CD4-positive, alpha-beta T cell treated with Interleukin-15 for 1 hour (primary cell): Measurements from ENCODE around the gene ZNF507.

ENCODE experiments used
- DNase-seq: peaks from one replicate; pipeline ENCODE4 v3.0.0-alpha.2; 2020

The ZNF507 gene

GRCh38 chr19:32345261-32346207 lies at the start of gene ZNF507:
Gene ZNF507, plus strand, starts transcription at chr19:32345610. Its CDS starts 7,221 bp downstream, at chr19:32352831.
- peak; percentile 77 for DNase-seq

GRCh38 chr19:32296694-32297093 lies 48.7 kb upstream of the ZNF507 start:
- no peak for DNase-seq

- DNase-seq = no peak
Observed at GRCh38 chr19:32302778-32303177, 42.6 kb upstream of the ZNF507 start.

- no peak for DNase-seq
Observed at GRCh38 chr19:32303193-32303592, 42.2 kb upstream of the ZNF507 start.

- no peak for DNase-seq
Observed at GRCh38 chr19:32307591-32307990, 37.8 kb upstream of the ZNF507 start.

- no peak for DNase-seq
Observed at GRCh38 chr19:32308431-32309077, 36.9 kb upstream of the ZNF507 start.

GRCh38 chr19:32309711-32310390 lies 35.6 kb upstream of the ZNF507 start:
- no peak for DNase-seq

GRCh38 chr19:32311371-32311770 lies 34.0 kb upstream of the ZNF507 start:
- DNase-seq = no peak

GRCh38 chr19:32313569-32314265 lies 31.7 kb upstream of the ZNF507 start:
- no peak for DNase-seq

GRCh38 chr19:32316034-32316433 lies 29.4 kb upstream of the ZNF507 start:
- DNase-seq = no peak

GRCh38 chr19:32317086-32317485 lies 28.3 kb upstream of the ZNF507 start:
- DNase-seq = no peak

- no peak for DNase-seq
Observed at GRCh38 chr19:32318884-32319520, 26.4 kb upstream of the ZNF507 start.

GRCh38 chr19:32322541-32322940 lies 22.9 kb upstream of the ZNF507 start:
- no peak for DNase-seq

GRCh38 chr19:32324631-32325285 lies 20.7 kb upstream of the ZNF507 start:
- no peak for DNase-seq

- no peak for DNase-seq
Observed at GRCh38 chr19:32330213-32330857, 15.1 kb upstream of the ZNF507 start.

- DNase-seq = no peak
Observed at GRCh38 chr19:32333227-32333626, 12.2 kb upstream of the ZNF507 start.

GRCh38 chr19:32336259-32337083 lies 8.9 kb upstream of the ZNF507 start:
- DNase-seq = no peak

- DNase-seq = no peak
Observed at GRCh38 chr19:32337084-32337808, 8.2 kb upstream of the ZNF507 start.

GRCh38 chr19:32339423-32339822 lies 6.0 kb upstream of the ZNF507 start:
- no peak for DNase-seq
